CD4-positive, alpha-beta T cell treated with Interleukin-1 beta for 1 hour (primary cell): ENCODE data around the gene FARS2.
A peak's percentile ranks its signal among the peaks of the same experiment; 100 is the strongest.

Source experiments
- DNase-seq, 2 donors: peaks; one replicate each; pipeline ENCODE4 v3.0.0-alpha.2; 2020 to 2022

FARS2 gene

DNA sequence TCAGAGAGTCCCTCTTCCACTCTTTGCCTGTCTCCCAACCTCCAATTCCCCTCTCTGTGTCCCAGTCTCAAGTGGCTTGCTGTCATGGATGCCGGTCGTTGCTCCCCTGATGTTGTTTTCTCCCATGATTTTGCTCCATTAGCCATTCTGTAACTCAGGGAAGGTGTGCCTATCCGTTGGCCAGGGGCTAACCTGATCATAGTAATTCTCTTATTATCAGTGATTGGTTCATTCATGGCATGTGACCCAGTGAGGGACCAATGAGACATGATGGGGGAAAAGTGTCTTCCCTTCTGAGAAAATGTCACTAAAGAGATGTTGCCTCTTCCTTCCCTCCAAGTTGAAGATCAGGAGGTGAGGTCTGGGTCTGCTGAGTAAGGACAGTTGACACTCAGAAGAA, 214.5 kb downstream of the FARS2 start:
- DNase-seq, result no peak

DNA sequence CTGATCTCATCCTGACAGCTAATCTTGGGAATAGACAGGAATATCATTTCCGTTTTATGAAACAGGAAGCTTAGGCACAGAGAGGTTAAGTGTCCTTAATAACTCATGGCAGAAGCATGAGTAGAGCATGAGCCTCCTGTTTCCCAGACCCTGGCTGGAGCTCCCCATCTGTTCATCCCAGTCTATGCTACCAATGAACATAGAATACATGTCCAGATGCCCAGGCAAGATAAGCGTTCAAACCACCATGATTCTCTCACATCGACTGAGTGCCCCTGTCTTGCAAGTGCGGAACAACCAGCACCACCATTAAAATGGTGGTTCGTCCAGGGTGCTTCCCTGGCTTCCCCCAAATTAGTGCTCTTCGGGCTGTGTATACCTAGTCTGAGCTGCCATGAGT, 217.1 kb downstream of the FARS2 start:
- no peak for DNase-seq

DNA sequence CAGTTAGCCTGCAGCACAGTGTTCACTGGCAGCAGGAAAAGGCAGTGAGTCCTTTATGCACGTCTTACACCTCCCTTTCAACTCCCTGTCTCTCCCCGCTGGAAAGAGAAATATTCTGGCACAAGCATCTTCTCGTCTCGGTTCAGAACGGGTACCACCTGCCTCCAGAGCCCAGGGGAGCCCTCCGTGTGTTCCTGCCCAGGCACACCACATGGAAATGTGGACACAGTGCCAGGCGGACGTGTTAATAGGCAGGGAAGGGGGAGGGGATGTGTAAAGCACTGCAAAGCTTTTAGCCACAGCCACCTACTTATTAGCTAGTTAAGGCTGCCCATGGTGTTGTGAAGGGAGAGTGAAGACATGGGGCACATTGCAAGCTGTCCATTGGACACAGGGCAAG, 219.7 kb downstream of the FARS2 start:
- no peak for DNase-seq

DNA sequence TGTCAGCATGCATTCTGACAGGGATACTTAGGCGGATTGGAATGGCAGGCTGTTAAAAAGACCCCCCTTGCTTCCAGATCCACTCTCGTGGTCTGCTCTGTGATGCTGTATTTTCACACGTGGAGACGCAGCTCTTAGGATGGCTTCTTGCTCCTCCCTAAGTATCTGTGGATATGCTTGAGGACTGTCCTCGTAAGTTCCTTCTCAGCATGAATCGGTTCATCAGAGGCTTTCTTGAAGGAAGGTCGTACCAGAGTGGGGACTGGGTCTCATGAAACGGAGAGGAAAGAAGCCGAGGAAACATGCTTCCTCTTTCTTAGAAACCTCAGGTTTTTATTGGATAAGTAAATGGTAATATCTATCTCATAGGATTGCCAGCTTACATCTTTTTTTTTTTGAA, 220.4 kb downstream of the FARS2 start:
- no peak for DNase-seq

DNA sequence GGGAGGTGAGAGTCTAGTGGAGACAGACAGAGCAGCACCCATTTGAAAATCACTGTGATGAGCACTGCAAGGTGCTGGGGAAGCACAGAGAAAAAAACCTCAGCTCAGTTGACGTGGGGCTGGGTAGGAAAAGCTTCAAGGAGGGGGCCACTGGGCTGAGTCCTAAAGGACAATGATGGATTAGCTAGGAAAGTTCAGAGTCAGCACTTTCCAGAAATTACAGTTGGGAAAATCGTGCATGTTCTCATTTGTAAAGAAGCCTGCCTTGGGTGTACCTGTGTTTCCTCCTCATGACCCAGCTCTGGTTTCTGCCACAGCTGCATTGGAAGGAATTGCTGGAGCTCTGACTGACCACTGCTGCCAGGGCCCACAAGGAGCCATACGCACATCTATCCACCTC, 221.3 kb downstream of the FARS2 start:
- DNase-seq, result no peak

DNA sequence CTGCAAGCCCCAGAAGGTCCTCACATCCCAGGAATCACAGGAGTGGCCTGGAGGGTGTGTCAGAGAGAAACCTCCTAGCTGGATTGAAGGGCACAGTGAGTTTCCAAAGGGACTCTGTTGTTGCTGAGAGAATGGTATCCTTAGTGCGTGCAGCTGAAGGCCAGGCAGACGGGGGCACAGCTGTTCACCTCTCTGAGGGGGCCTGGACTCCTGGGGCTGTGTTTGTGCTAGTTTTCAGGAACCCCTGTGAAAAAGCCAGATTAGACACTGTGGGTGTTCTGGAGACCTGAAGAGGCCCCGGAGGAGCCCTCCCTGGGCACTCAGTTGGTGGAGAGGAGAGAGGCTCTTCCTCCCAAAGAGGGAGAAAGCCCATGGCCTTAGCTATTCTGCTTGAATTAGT, 223.4 kb downstream of the FARS2 start:
- no peak for DNase-seq

DNA sequence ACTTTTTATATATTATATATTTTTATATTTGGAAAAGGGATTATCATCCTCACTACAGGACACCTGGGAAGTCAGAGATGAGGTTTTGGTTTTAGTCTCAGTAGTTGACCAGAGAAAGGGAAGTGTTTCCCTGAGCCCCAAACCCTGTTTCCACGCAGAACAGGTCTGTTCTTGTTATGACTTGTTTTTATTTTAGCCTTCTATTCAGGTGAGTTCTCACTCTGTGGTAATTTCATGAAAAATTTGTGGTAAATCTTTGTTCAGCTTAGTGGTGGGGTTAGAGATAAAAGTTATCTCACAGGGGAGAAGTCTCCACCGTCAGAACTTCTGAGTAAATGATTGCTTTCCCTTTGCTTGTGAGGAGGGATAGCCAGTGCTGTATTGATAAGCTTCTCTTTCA, 224.9 kb downstream of the FARS2 start:
- no peak for DNase-seq

DNA sequence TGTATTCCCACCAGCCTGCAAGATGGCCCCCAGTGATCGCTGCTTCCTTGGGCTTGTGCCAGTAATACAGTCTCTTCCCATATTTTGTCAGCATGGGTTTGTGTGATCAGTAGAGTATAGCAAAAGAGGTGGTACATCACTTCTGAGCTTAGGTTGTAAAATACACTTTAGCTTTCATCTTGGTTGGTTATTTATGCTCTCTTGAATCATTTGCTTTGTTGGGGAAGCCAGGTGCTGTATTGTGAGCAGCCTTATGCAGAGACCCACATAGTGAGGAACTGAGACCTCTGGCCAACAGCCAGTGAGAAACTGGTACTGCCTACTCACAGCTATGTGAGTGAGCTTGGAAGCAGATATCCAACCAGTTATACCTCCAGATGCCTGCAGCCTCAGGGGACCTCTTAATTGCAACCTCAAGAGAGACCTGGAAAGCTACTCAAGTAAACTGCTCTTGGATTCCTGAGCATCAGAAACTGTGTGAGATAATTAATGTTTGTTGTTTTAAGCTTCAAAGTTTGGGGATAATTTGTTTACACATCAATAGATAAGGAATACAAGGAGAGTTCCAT, 229.3 kb downstream of the FARS2 start:
- DNase-seq, result no peak

DNA sequence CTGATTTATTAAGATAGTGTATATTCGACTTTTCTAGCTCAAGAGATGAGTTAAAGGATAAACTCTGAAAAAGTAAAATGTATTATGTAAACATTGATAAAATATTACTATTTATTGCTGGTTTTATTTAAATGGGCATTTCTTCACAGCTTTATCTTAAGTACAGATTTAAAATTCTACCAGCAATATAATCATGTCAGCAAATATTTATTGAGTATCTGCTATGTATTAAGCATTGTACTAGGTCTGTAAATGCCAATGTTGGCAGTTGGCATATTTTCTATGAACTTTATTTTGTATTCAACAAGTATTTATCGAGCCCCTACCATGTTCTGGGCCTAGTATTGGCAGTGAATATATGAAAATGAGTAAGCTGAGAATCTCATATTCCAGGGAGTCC, 231.0 kb downstream of the FARS2 start:
- no peak for DNase-seq

DNA sequence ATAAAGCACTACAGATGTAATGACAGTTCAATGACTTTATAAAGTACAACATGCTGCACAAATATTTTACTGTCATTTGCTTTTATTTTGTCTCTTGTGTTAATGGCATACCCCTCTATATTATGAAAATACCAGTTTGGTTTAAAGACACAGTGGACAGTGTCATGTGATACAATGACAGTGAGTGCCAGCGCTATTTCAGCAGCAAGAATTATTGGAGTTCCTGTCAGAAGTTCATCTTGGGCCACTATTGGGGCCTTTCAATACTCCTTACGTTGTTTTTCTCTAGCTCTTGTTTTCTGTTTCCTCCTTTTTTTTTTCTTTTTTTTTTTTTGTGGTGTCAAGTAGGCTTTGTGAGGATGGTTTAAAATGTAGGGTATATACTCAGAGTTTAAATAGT, 232.5 kb downstream of the FARS2 start:
- DNase-seq, result no peak

DNA sequence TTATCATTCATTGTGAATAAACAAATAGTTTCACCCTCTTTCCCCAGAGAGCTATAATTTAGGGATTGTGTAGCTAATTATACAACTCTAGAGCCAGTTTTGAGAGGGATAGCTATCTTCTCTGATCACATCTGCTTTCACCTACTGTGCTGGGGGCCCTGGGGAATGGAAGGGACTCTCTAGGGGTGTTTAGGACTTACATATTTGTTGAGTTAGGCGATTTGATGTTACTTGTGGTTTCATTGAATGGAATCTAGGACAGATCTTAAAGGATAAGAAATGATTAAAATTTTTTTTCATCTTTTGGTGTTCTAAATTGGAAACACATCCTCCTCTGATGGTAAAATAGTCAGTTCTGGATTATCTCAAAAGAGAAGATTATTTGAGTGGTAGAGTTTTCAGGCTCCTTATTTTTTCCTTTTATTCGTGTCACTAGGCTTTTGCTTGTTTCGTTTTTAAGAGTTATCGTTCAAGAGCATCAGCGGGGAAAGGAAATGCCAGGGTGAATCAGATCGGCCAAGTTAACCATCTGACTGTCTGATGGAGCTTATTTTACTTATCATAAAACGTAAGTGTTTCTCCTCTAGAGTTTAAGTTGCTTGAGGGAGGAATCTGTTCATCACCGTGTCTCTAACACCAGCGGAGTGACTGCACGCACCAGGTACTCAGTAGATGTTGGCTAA, 236.7 kb downstream of the FARS2 start:
- no peak for DNase-seq

DNA sequence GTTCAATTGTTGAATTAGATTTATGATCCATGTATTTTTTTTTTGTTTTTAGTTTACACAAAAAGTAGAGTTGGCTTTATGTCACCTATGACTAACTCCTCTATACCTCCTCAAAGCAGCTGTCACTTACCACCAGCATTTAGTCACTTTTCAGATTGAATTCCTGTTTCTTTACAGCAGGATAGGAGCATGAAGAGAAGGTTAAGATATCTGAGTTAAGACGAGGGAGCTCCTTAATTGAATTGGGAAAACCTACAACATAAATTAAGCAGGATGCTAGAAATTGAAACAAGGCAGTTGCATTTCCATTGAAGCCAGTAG, 237.2 kb downstream of the FARS2 start:
- DNase-seq, result no peak

DNA sequence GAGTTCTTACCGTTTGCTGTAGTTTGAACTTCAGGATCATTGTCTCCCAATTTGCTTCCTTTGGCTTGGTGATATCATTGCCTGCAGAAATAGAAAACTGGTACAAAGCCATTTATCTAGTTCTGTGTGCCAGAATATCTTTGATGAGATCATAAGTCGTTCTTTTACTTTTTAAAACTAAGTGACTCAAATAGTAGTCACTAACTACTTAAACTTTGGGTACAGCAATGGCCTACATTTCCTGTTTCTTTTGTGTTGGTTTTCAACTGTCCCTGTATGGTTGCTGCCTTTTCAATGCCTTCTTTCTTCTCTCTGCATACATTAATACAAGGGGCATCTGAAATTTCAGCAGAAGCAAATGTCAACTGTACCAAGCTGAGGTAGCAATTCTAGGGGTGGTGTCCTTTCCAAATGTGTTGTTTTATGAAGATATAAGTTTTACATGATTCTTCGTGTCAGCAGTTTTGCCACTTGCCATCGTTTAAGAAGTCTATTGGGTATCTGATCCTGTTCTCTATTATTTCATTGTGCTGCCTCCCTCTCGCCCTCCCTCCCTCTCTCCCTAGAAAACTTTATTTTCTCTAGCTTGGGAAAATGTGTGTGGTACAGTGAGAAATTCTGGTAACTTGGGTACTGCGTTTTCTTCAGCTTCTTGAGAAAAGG, 238.5 kb downstream of the FARS2 start:
- DNase-seq, result no peak

DNA sequence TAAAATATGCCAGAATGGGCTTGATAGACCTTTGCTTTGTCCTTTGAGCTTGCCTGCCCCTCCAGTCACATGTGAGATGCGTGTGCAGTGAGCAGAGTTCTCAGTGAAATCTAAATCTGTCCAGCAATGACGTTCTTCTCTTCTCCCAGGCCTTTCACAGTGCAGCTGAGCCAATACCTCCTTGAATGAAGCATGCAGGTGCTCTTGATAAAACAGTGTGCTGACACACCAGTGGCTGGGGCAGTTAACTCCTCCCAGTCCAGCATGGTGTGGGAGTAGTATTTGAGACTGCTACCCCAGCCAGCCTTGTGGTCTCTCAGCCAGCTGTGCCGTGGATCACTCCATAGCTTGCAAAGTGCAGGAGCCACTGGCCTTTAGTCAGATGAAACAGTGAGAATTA, 240.5 kb downstream of the FARS2 start:
- DNase-seq, result no peak

DNA sequence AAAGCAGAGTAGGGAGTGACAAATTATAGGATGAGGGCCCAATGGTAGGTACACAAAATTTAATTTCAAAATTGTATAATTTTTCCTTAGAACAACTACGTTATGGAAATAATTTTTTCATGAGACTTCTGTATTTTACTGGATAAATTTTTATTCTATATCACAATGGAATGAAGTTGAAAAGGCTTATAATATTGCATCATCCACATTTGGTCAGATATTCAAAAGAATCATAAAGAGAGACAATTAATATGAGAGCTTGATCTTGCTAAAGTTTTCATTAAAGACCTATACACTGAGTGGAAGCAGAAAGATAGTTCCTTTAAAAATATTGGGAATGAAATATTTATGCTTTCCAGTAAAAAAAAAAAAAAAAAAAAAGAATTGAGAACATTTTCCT, 242.8 kb downstream of the FARS2 start:
- DNase-seq, result no peak

DNA sequence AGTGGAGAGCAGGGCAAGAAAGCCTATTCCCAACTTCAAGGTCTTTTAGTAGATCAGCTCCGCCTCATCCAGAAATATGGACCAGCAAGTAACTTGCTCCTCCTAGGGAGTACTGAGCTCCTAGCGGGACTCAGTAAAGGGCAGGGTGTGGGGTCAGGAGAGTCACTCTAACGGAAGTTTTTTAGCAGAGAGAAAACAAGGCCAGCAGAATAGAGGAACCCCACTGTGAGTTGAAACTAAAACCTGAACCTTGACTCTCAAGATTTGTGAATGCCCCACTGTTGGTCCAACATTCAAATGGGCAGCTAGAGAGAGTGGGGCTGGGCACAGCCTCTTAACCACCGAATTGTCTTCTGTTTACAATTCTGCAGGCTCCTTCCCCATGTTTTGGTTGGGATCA, 244.8 kb downstream of the FARS2 start:
- DNase-seq, result no peak

DNA sequence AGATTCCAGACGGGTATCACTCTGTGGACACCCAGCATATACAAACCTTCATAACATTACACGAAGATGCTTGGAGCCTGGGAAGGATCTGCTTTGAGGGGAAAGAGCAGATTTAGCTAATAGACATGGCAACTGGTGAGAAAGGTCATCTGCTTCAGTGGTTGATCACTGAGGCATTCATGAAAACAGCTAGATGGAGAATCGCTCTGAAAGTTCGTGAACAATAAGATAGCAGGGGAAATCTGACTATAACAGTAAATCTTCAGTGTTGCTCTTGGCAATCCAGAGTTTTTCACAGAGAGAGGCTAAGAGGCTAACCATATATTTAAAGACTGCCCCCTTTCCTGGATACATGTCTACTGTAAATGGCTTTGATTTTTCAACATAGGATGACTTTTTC, 245.3 kb downstream of the FARS2 start:
- DNase-seq, result no peak

DNA sequence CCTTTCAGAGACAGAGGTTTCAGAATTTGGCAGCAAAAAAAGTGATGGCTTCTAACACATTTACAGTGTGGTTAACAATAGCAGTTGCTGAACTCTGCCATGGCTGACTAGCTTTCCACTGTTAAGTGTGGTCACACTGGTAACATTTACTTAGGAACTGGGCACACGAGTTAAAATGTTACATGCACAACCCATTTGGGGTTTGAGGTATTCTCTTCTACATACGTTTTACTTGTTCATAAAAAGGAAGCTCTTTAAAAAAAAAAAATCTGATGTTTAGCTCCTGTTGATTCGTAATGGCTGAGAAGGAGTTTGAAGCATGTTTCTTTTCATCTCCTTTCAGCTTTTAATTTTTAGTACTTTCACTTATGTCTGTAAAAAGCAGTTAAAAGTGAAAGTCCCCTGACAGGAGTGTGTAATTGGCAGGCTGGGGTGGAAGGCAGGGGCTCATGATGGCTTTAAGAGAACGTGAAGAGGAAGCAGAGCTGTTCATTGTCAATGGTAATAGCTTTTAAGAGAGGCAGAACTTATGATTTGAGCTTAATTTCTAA, 245.9 kb downstream of the FARS2 start:
- DNase-seq, result peak in 1 of 2 donors; percentile 13

DNA sequence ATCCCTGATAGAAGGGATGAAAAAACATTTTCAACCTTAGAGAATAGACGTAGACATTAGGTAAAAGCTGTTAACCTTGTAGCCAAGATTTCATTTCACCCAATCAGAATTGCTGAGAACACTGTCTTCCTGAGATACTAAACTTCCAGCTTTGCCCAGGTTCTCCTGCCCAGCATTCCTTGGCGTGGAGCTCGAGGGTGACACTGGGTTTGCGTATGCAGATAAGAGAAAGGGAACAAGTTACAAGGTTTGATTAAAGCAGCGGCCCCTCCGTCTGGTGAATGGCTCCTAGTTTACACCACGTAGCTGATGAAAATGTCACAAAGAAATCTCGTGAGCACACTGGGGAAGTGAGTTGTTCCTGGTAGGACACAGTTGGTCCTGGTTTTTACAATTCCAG, 247.8 kb downstream of the FARS2 start:
- DNase-seq, result no peak

DNA sequence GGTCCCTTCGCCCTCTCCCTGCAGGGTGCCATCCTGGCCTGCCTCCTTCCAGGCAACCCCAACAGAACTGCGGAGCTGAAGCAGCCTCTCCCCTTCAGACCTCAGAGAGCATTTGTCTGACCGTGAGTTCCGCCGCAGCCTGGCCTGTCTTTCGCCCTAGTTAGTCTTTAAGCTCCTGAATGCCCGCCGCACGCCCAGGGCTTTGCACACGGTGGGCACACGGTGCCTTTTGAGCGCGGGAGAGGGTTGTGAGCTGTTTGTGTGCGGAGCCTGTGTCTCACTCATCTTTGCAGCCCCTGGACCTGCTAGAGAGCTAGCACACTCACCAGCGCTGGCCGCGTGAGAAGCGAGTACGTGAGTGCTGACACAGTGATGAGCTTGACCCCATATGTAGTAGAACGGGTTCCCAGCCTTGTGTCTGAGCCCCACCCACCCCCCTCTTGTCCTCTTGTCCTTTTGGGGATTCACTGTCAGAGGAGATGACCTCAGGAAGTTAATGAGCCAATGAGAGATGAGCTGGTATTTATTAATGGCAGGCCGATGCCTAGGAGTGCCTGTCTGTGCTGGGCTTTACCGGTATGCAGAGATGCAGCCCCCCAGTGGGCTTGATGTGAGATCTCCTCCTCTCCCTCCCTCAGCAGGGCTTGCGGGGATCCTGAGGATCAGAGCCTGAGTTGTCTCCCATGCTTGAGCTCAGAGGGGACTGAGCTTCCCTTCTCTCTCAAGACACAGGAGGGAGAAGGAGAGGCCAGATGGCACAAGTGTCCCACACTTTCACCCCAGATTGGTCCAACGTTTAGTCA, 249.2 kb downstream of the FARS2 start:
- DNase-seq, result no peak

DNA sequence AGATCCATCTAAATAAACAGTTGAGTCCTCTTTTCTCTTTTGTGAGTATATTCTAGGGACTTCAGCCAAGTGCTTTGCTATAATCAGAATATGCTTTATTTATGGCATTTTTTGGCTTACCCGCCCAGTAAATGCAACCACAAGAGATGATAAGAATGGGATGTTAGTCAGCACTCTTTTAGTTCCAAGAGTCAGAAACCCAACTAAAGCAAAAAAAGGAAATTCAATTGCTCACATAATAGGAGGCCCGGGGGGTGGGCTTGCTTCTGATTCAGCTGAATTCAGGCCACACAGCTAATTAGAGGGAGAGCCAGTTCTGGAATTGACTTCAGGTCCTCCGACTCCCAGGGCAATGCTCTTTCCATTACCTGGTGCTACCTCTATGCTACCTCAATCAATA, 250.6 kb downstream of the FARS2 start:
- no peak for DNase-seq

DNA sequence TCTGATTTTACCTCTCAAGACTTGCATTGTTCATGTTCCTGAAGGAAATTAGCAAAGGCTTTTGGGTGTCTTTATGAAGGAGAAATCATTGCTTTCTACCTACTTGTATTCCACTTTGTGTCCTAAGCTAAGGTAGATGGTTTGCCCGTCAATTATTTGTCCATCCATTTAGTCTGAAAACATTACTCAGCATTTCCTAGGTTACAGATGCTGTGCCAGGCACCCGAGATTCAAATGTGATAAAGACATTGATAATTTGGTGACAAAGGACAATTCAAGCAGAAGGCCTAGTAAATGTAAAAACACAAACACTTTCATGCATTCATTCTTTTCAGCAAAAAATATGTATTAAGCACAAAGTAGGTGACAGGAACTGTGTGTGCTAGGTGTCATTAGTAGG, 251.1 kb downstream of the FARS2 start:
- DNase-seq, result no peak

DNA sequence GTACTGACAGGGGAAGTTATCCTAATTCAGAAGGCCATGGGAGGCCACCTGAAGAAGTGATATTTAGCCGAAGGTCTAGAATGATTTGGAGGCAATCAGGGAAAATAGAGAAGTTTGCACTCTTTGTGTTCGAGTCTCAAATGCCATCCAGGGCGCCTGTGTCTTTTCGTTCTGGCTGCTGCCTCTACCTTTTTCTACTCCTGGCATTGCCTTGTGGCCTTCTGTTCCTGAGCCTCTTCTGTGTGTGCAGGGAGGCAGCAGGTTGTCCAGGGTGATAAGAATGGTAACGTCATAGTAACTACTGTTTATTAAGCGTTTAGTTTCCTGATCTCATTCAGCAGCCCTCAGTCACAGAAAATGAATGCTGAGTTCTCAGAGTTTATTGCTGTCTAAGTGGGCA, 252.1 kb downstream of the FARS2 start:
- DNase-seq, result no peak

DNA sequence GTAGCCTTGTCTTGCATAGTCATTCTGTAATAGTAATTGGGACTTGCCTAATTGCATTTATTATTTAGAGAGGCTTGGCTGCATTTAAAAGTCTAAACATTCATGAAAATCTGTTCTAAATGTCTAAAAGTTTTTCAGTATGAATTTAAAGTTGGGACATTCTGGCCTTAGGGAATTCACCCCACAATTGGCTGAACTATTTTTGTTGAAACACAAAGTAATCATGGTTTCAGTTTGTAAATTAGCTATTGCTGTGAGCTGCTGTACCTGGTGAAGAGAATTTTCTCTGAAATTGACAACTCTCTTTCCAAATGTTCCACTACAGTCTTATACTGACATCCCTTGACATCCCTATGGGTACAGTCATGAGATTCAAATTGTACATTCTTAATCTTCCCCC, 253.0 kb downstream of the FARS2 start:
- DNase-seq, result no peak
